Brain microvascular endothelial cell (primary cell): Measurements from ENCODE around the gene CASD1.

Source experiments
- DNase-seq: peaks from one replicate; pipeline ENCODE4 v3.0.0-alpha.2; 2020
- H3K27ac ChIP-seq: fragments of 250-450 bp; sonication (Bioruptor Pico); 2 replicates; pipeline ENCODE4 v1.5.1; 2020; ENCODE audit warnings: mild to moderate bottlenecking, moderate library complexity
- H3K27me3 ChIP-seq: fragments of 250-450 bp; sonication (Bioruptor Pico); replicated peaks from 2 replicates; pipeline ENCODE4 v1.5.1; 2020; ENCODE audit warnings: mild to moderate bottlenecking
- H3K36me3 ChIP-seq: fragments of 250-450 bp; sonication (Bioruptor Pico); replicated peaks from 2 replicates; pipeline ENCODE4 v1.5.1; 2020; ENCODE audit warnings: mild to moderate bottlenecking
- H3K4me3 ChIP-seq: 2 replicates; pipeline ENCODE4 v1.5.1; 2011; ENCODE audit warnings: low read depth, mild to moderate bottlenecking, control low read depth, low read length, moderate library complexity
- CTCF ChIP-seq: IDR thresholded peaks from 2 replicates; pipeline ENCODE4 v1.5.1; 2011; ENCODE audit warnings: low read depth, mild to moderate bottlenecking, moderate library complexity, low read length, control low read depth, inconsistent platforms; ENCODE audit errors: missing control alignments
- in situ Hi-C: cut with HindIII; loops from 2 replicates; pipeline ENCODE4 v1.10.0; 2017; ENCODE audit warnings: low sequenced_read_pairs, low pct_ligation_motif_present

The CASD1 gene

GRCh38 chr7:94605031-94605430 is 95.4 kb downstream of the CASD1 start:
- no peaks in the 10 kb centered on the region for H3K27me3 ChIP-seq
- no peak for DNase-seq
- no peak overlapping the region for H3K27ac ChIP-seq
- H3K36me3 ChIP-seq, result no peaks in the 10 kb centered on the region
- TF ChIP-seq CTCF, result no peak
- no peak overlapping the region for H3K4me3 ChIP-seq
- in situ Hi-C loops, result no loop called here
